GM23338 (cell line): Measurements from ENCODE around the gene POC1B. TPM values are rescaled to one million over a fixed set of nuclear protein-coding genes. Genes with fewer than 3 reads are reported as not detected.

ENCODE experiments used
- ATAC-seq: fragments of 200-7000 bp; cut with Tn5 transposase; 3 replicates; pipeline ENCODE4 v1.9.1; 2020
- DNase-seq: peaks from one replicate; pipeline ENCODE4 v3.0.0-alpha.2; 2015; ENCODE audit warnings: low spot score
- H2AFZ ChIP-seq: fragments of 200-600 bp; sonication (generic); 2 replicates; pipeline ENCODE4 v1.8.0; 2016; ENCODE audit warnings: antibody characterized with exemption, mild to moderate bottlenecking, moderate library complexity
- H3F3A ChIP-seq: fragments of 200-600 bp; sonication (generic); replicated peaks from 2 replicates; pipeline ENCODE4 v1.8.0; 2017; ENCODE audit warnings: antibody characterized with exemption, mixed run types, low read depth
- H3K27ac ChIP-seq: fragments of 200-600 bp; sonication (generic); 2 replicates; pipeline ENCODE4 v1.6.1; 2016; ENCODE audit warnings: low read depth
- H3K27me3 ChIP-seq: fragments of 200-600 bp; sonication (generic); 2 replicates; pipeline ENCODE4 v1.8.0; 2016; ENCODE audit warnings: mild to moderate bottlenecking, mixed run types, moderate library complexity; ENCODE audit not compliant: insufficient read depth
- H3K36me3 ChIP-seq: fragments of 200-600 bp; sonication (generic); 2 replicates; pipeline ENCODE4 v1.8.0; 2016; ENCODE audit warnings: mild to moderate bottlenecking; ENCODE audit not compliant: insufficient read depth
- H3K4me1 ChIP-seq: fragments of 200-600 bp; sonication (generic); 2 replicates; pipeline ENCODE4 v1.8.0; 2016; ENCODE audit warnings: mild to moderate bottlenecking, moderate library complexity; ENCODE audit not compliant: insufficient read depth
- H3K4me2 ChIP-seq: fragments of 200-600 bp; sonication (generic); 2 replicates; pipeline ENCODE4 v1.7.1; 2017; ENCODE audit warnings: mixed run types
- H3K4me3 ChIP-seq: fragments of 200-600 bp; sonication (generic); 2 replicates; pipeline ENCODE4 v1.6.1; 2016; ENCODE audit warnings: mixed run types
- H3K79me2 ChIP-seq: fragments of 200-600 bp; sonication (generic); replicated peaks from 2 replicates; pipeline ENCODE4 v1.8.0; 2017; ENCODE audit warnings: mild to moderate bottlenecking; ENCODE audit not compliant: insufficient read depth
- H3K9me2 ChIP-seq: fragments of 200-600 bp; sonication (generic); 2 replicates; pipeline ENCODE4 v1.8.0; 2017; ENCODE audit not compliant: insufficient read depth
- H4K20me1 ChIP-seq: fragments of 200-600 bp; sonication (generic); replicated peaks from 2 replicates; pipeline ENCODE4 v1.8.0; 2017; ENCODE audit warnings: mild to moderate bottlenecking; ENCODE audit not compliant: insufficient read depth
- H3K27ac Mint-ChIP-seq: 2 replicates; pipeline ENCODE4 v1.8.0; 2020; ENCODE audit warnings: inconsistent platforms, mild to moderate bottlenecking, moderate library complexity, mixed read lengths
- H3K27me3 Mint-ChIP-seq: 3 replicates; pipeline ENCODE4 v1.8.0; 2022; ENCODE audit warnings: low read depth, mild to moderate bottlenecking, moderate library complexity, mixed read lengths, inconsistent platforms; ENCODE audit not compliant: insufficient read depth, poor library complexity
- H3K36me3 Mint-ChIP-seq: 3 replicates; pipeline ENCODE4 v1.8.0; 2021; ENCODE audit warnings: low read depth, mild to moderate bottlenecking, inconsistent platforms, moderate library complexity, mixed read lengths
- H3K4me1 Mint-ChIP-seq: 3 replicates; pipeline ENCODE4 v1.8.0; 2020; ENCODE audit warnings: mild to moderate bottlenecking, inconsistent platforms, mixed read lengths
- H3K4me3 Mint-ChIP-seq: 3 replicates; pipeline ENCODE4 v1.8.0; 2021; ENCODE audit warnings: moderate library complexity, mild to moderate bottlenecking, inconsistent platforms, mixed read lengths
- H3K9me3 Mint-ChIP-seq: 3 replicates; pipeline ENCODE4 v1.8.0; 2020; ENCODE audit warnings: moderate library complexity, mild to moderate bottlenecking, inconsistent platforms, mixed read lengths
- CREB1 ChIP-seq: fragments of 250-450 bp; sonication (Bioruptor Pico); IDR thresholded peaks from 2 replicates; pipeline ENCODE4 v1.5.0; 2020; ENCODE audit warnings: low read depth, mild to moderate bottlenecking, moderate library complexity
- EZH2 ChIP-seq: fragments of 200-600 bp; sonication (generic); IDR thresholded peaks from one replicate; pipeline ENCODE4 v1.8.0; 2017; ENCODE audit warnings: antibody characterized with exemption, mild to moderate bottlenecking, low read depth; ENCODE audit not compliant: unreplicated experiment
- EZH2phosphoT487 ChIP-seq: fragments of 200-600 bp; sonication (generic); IDR thresholded peaks from one replicate; pipeline ENCODE4 v1.8.1; 2018; ENCODE audit warnings: antibody characterized with exemption; ENCODE audit not compliant: unreplicated experiment
- JUNB ChIP-seq: IDR thresholded peaks from one replicate; pipeline ENCODE4 v1.6.1; 2016; ENCODE audit warnings: antibody characterized with exemption; ENCODE audit not compliant: unreplicated experiment
- NANOG ChIP-seq: IDR thresholded peaks from 2 replicates; pipeline ENCODE4 v1.6.1; 2016; ENCODE audit warnings: antibody characterized with exemption, borderline replicate concordance
- POLR2AphosphoS5 ChIP-seq: IDR thresholded peaks from 2 replicates; pipeline ENCODE4 v1.6.1; 2016; ENCODE audit warnings: antibody characterized with exemption, low read depth
- REST ChIP-seq: IDR thresholded peaks from one replicate; pipeline ENCODE4 v1.6.1; 2018; ENCODE audit warnings: antibody characterized with exemption; ENCODE audit not compliant: unreplicated experiment
- STAT1 ChIP-seq: IDR thresholded peaks from one replicate; pipeline ENCODE4 v1.6.1; 2016; ENCODE audit warnings: antibody characterized with exemption; ENCODE audit not compliant: unreplicated experiment
- ZNF114 ChIP-seq: fragments of 250-450 bp; sonication (Bioruptor Pico); IDR thresholded peaks from 2 replicates; pipeline ENCODE4 v1.5.0; 2020; ENCODE audit warnings: mild to moderate bottlenecking, moderate library complexity
- ZNF331 ChIP-seq: fragments of 250-450 bp; sonication (Bioruptor Pico); IDR thresholded peaks from 2 replicates; pipeline ENCODE4 v1.5.0; 2020; ENCODE audit warnings: low read depth, mild to moderate bottlenecking, moderate library complexity
- polyA plus RNA-seq: library from polyadenylated mRNA; unstranded; fragments of >200 nt; fragmentation: Nextera tagmentation; extraction: Ambion mirVana; gene quantifications from 2 replicates; pipeline ENCODE4 v1.2.1, GENCODE V29; 2016
- total RNA-seq: library from RNA; depleted of rRNA; stranded (reverse); fragments of >200 nt; shearing (Covaris generic); gene quantifications from 2 replicates; pipeline ENCODE4 v1.2.3, GENCODE V29; 2014
- TF ChIP-seq, protein P1 (sequence below): IDR thresholded peaks from 2 replicates; pipeline ENCODE4 v1.6.1; 2016; ENCODE audit warnings: antibody characterized with exemption
- TF ChIP-seq, protein P2 (sequence below): fragments of 250-450 bp; sonication (Bioruptor Pico); IDR thresholded peaks from 2 replicates; pipeline ENCODE4 v1.5.0; 2020; ENCODE audit warnings: mild to moderate bottlenecking, moderate library complexity
- TF ChIP-seq, protein P3 (sequence below), 2 experiments: fragments of 200-600 bp in 1 of 2; sonication (generic) in 1 of 2; conservative IDR thresholded peaks; 2 replicates each; pipeline versions ENCODE4 v1.5.1 to v1.6.1; 2016 to 2017; ENCODE audit warnings: antibody characterized with exemption in 2 of 2, low read depth in 2 of 2, mild to moderate bottlenecking in 2 of 2, moderate library complexity in 1 of 2

The POC1B gene
- total and polyA plus RNA-seq, 2 experiments from 2014 or later = 11.8 to 17.5 TPM

DNA sequence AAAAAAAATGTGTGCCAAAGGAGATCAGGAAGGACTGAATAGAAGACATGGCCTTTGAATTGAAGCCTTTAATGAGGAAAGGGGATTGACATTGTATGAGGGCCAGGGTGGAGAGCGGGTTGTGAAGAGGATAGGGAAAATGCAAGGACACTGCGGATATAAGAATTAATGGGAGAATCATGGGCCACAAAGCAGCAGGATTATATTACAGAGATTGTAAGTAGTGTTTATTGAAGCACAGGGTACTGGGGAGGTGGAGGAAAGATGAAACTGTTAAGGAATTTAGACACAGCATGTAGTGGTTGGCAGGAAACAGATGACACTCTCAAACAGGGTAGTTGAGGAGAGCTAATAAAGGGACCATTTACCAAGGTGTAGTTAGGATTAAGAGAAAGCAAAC lies 16.4 kb upstream of the POC1B start:
- Histone ChIP-seq H3K4me3 (no peak overlapping the region), H3K4me2 (no peak overlapping the region), H3K79me2 (no peaks in the 10 kb centered on the region), H3K27ac (no peak overlapping the region), H3K27me3 (no peaks in the 10 kb centered on the region), H3F3A (no peaks in the 10 kb centered on the region), H3K9me2 (no peaks in the 10 kb centered on the region), H3K4me1 (no peaks in the 10 kb centered on the region), H3K36me3 (no peaks in the 10 kb centered on the region), H4K20me1 (no peaks in the 10 kb centered on the region), H2AFZ (no peak overlapping the region)
- no peaks in the 10 kb centered on the region for H3K27me3 Mint-ChIP-seq
- H3K4me3 Mint-ChIP-seq = no peak overlapping the region
- no peaks in the 10 kb centered on the region for H3K36me3 Mint-ChIP-seq
- ATAC-seq = no peak
- peaks cover 11% of the 10 kb centered on the region for H3K4me1 Mint-ChIP-seq
- TF ChIP-seq POLR2AphosphoS5 (no peak), REST (no peak), STAT1 (no peak), ZNF114 (no peak), EZH2phosphoT487 (no peak), EZH2 (no peak), NANOG (no peak), JUNB (no peak), CREB1 (no peak), ZNF331 (CRISPR knock-in tag) (no peak)
- TF ChIP-seq, protein P1, sequence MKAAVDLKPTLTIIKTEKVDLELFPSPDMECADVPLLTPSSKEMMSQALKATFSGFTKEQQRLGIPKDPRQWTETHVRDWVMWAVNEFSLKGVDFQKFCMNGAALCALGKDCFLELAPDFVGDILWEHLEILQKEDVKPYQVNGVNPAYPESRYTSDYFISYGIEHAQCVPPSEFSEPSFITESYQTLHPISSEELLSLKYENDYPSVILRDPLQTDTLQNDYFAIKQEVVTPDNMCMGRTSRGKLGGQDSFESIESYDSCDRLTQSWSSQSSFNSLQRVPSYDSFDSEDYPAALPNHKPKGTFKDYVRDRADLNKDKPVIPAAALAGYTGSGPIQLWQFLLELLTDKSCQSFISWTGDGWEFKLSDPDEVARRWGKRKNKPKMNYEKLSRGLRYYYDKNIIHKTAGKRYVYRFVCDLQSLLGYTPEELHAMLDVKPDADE = no peak
- TF ChIP-seq, protein P2, sequence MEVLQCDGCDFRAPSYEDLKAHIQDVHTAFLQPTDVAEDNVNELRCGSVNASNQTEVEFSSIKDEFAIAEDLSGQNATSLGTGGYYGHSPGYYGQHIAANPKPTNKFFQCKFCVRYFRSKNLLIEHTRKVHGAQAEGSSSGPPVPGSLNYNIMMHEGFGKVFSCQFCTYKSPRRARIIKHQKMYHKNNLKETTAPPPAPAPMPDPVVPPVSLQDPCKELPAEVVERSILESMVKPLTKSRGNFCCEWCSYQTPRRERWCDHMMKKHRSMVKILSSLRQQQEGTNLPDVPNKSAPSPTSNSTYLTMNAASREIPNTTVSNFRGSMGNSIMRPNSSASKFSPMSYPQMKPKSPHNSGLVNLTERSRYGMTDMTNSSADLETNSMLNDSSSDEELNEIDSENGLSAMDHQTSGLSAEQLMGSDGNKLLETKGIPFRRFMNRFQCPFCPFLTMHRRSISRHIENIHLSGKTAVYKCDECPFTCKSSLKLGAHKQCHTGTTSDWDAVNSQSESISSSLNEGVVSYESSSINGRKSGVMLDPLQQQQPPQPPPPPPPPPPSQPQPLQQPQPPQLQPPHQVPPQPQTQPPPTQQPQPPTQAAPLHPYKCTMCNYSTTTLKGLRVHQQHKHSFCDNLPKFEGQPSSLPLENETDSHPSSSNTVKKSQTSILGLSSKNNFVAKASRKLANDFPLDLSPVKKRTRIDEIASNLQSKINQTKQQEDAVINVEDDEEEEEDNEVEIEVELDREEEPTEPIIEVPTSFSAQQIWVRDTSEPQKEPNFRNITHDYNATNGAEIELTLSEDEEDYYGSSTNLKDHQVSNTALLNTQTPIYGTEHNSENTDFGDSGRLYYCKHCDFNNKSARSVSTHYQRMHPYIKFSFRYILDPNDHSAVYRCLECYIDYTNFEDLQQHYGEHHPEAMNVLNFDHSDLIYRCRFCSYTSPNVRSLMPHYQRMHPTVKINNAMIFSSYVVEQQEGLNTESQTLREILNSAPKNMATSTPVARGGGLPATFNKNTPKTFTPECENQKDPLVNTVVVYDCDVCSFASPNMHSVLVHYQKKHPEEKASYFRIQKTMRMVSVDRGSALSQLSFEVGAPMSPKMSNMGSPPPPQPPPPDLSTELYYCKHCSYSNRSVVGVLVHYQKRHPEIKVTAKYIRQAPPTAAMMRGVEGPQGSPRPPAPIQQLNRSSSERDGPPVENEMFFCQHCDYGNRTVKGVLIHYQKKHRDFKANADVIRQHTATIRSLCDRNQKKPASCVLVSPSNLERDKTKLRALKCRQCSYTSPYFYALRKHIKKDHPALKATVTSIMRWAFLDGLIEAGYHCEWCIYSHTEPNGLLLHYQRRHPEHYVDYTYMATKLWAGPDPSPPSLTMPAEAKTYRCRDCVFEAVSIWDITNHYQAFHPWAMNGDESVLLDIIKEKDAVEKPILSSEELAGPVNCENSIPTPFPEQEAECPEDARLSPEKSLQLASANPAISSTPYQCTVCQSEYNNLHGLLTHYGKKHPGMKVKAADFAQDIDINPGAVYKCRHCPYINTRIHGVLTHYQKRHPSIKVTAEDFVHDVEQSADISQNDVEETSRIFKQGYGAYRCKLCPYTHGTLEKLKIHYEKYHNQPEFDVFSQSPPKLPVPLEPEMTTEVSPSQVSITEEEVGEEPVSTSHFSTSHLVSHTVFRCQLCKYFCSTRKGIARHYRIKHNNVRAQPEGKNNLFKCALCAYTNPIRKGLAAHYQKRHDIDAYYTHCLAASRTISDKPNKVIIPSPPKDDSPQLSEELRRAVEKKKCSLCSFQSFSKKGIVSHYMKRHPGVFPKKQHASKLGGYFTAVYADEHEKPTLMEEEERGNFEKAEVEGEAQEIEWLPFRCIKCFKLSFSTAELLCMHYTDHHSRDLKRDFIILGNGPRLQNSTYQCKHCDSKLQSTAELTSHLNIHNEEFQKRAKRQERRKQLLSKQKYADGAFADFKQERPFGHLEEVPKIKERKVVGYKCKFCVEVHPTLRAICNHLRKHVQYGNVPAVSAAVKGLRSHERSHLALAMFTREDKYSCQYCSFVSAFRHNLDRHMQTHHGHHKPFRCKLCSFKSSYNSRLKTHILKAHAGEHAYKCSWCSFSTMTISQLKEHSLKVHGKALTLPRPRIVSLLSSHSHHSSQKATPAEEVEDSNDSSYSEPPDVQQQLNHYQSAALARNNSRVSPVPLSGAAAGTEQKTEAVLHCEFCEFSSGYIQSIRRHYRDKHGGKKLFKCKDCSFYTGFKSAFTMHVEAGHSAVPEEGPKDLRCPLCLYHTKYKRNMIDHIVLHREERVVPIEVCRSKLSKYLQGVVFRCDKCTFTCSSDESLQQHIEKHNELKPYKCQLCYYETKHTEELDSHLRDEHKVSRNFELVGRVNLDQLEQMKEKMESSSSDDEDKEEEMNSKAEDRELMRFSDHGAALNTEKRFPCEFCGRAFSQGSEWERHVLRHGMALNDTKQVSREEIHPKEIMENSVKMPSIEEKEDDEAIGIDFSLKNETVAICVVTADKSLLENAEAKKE (CRISPR knock-in tag) = no peak
- TF ChIP-seq, protein P3, sequence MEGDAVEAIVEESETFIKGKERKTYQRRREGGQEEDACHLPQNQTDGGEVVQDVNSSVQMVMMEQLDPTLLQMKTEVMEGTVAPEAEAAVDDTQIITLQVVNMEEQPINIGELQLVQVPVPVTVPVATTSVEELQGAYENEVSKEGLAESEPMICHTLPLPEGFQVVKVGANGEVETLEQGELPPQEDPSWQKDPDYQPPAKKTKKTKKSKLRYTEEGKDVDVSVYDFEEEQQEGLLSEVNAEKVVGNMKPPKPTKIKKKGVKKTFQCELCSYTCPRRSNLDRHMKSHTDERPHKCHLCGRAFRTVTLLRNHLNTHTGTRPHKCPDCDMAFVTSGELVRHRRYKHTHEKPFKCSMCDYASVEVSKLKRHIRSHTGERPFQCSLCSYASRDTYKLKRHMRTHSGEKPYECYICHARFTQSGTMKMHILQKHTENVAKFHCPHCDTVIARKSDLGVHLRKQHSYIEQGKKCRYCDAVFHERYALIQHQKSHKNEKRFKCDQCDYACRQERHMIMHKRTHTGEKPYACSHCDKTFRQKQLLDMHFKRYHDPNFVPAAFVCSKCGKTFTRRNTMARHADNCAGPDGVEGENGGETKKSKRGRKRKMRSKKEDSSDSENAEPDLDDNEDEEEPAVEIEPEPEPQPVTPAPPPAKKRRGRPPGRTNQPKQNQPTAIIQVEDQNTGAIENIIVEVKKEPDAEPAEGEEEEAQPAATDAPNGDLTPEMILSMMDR (conservative IDR thresholded peaks at IDR 0.05; ENCODE audit: low read depth in 2 of 2) = no peak
- no peak for DNase-seq
- H3K27ac Mint-ChIP-seq = no peak overlapping the region
- no peaks in the 10 kb centered on the region for H3K9me3 Mint-ChIP-seq
